Measurements from ENCODE around the gene VAMP7.
"Not testable (repeated sequence)": the region's sequence is repeated elsewhere in the genome, so short reads cannot be mapped to it uniquely, and the experiment has no call there.

The VAMP7 gene, protein sequence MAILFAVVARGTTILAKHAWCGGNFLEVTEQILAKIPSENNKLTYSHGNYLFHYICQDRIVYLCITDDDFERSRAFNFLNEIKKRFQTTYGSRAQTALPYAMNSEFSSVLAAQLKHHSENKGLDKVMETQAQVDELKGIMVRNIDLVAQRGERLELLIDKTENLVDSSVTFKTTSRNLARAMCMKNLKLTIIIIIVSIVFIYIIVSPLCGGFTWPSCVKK

DNA sequence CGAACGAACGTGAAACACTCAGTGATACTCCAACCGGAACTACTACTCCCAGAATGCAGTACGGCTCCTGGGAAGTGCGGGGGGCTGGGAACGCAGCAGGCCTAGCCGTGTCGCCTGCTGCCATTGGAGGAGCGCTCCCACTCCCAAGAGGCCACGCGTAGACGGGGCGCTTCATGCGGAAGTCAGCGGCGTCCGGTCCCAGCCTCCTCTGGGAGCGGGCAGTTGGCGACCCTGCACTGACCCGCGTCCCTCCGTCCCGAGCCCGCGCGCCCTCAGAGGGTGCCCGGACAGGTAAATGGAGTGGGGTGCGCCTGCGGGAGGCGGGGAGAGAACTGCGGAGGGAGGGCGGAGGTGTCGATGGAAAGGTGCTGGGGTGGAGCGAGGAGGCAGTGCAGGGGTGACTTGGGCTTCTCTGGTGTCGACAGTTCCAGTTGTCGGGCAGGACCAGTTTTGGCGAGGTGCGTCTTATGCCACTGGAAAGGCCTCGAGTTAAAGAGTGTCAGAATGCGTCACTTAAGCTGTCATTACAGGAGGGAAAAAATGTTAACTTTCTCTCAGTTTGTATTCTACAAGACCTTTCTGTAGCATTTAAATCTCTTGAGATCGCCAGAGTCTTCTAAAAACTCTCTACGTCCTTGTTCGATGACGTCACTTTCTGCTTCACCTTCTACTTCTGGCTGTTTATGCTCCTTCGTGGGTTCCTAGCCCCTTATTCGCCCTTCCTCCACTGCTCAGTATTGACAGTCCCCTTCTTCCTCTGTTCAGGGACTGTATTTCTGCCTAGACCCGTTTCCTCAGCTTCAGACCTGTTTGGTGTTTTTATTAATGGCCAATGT lies at the start of gene VAMP7:
Gene VAMP7, plus strand, starts transcription at position 188 of the 836 bp plus-strand sequence. CDS start 8,122 bp downstream, outside the sequence.
- H3K4me3 ChIP-seq (ENCODE audit: low read depth, low read length), result peak within 1 kb of the TSS; percentile 62
- peak; percentile 94 for DNase-seq
- H3K27me3 ChIP-seq (ENCODE audit: insufficient read depth, low read depth, severe bottlenecking), result peaks cover 20% of the 10 kb centered on the region
- peak within 1 kb of the TSS; percentile 66 for H3K27ac ChIP-seq
- H3K36me3 ChIP-seq, result no peaks in the 10 kb centered on the region; the same call in 1 of the 2 replicates
- no peaks in the 10 kb centered on the region for H3K9me3 ChIP-seq (ENCODE audit: severe bottlenecking)
- TF ChIP-seq, protein P1, sequence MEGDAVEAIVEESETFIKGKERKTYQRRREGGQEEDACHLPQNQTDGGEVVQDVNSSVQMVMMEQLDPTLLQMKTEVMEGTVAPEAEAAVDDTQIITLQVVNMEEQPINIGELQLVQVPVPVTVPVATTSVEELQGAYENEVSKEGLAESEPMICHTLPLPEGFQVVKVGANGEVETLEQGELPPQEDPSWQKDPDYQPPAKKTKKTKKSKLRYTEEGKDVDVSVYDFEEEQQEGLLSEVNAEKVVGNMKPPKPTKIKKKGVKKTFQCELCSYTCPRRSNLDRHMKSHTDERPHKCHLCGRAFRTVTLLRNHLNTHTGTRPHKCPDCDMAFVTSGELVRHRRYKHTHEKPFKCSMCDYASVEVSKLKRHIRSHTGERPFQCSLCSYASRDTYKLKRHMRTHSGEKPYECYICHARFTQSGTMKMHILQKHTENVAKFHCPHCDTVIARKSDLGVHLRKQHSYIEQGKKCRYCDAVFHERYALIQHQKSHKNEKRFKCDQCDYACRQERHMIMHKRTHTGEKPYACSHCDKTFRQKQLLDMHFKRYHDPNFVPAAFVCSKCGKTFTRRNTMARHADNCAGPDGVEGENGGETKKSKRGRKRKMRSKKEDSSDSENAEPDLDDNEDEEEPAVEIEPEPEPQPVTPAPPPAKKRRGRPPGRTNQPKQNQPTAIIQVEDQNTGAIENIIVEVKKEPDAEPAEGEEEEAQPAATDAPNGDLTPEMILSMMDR (IDR thresholded peaks at IDR 0.05; ENCODE audit: low read depth, low read length), result no peak

DNA sequence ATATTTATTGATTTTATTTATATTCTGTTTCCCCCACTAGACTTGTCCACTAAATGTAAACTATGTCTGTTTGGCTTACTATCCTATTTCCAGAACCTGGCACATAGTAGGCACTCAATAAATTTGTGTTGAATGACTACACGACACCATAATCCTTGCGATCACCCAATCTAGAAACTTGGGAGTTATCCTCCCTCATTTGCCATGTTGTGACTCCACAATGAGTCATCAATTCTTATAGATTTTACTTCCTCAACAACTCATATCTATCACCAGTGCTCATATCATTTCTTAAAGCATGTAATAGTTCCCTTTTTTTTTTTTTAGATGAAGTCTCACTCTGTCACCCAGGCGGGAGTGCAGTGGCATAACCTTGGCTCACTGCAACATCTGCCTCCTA lies 39.9 kb upstream of the VAMP7 start:
- TF ChIP-seq, protein P1 (IDR thresholded peaks at IDR 0.05; ENCODE audit: low read depth, low read length), result no peak
- Histone ChIP-seq H3K36me3 (no peaks in the 10 kb centered on the region), H3K27me3 (ENCODE audit: insufficient read depth, low read depth, severe bottlenecking) (peaks cover 20% of the 10 kb centered on the region), H3K9me3 (ENCODE audit: severe bottlenecking) (peaks cover 9% of the 10 kb centered on the region), H3K4me3 (ENCODE audit: low read depth, low read length) (no peak overlapping the region), H3K27ac (no peak overlapping the region)
- DNase-seq, result no peak

DNA sequence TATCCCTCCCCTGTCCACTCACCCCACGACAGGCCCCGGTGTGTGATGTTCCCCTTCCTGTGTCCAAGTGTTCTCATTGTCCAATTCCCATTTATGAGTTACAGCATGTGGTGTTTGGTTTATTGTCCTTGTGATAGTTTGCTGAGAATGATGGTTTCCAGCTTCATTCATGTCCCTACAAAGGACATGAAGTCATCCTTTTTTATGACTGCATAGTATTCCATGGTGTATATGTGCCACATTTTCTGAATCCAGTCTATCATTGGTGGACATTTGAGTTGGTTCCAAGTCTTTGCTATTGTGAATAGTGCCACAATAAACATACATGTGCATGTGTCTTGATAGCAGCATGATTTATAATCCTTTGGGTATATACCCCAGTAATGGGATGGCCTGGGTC lies 29.4 kb upstream of the VAMP7 start:
- H3K9me3 ChIP-seq (ENCODE audit: severe bottlenecking); H3K27me3 ChIP-seq (ENCODE audit: insufficient read depth, low read depth, severe bottlenecking); H3K36me3 ChIP-seq; DNase-seq; H3K27ac ChIP-seq; H3K4me3 ChIP-seq (ENCODE audit: low read depth, low read length): not testable (repeated sequence)

DNA sequence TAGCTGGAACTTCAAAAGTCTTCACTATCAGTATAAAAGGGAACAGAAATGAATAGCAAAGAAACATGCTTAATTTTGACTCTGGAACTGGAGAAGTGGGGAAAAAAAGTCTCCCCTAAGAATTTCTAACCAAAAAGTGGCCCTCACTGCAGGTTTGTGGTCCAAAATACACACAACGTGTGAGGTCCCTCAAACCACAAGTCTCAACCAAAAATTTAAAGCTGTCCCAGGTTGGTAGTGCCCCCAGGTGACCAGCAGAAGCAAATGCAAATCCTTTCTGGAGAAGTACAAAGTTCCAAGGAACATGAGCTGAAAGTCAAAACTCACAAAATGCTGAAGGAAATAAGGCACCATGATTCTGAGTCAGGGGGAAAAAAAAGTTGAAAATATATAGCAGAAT lies 23.6 kb upstream of the VAMP7 start:
- H3K9me3 ChIP-seq (ENCODE audit: severe bottlenecking), result no peaks in the 10 kb centered on the region
- TF ChIP-seq, protein P1 (IDR thresholded peaks at IDR 0.05; ENCODE audit: low read depth, low read length), result peak; percentile 66
- no peaks in the 10 kb centered on the region for H3K36me3 ChIP-seq
- no peaks in the 10 kb centered on the region for H3K27me3 ChIP-seq (ENCODE audit: insufficient read depth, low read depth, severe bottlenecking)
- H3K27ac ChIP-seq, result no peak overlapping the region
- H3K4me3 ChIP-seq (ENCODE audit: low read depth, low read length), result no peak overlapping the region
- peak; percentile 24 for DNase-seq

DNA sequence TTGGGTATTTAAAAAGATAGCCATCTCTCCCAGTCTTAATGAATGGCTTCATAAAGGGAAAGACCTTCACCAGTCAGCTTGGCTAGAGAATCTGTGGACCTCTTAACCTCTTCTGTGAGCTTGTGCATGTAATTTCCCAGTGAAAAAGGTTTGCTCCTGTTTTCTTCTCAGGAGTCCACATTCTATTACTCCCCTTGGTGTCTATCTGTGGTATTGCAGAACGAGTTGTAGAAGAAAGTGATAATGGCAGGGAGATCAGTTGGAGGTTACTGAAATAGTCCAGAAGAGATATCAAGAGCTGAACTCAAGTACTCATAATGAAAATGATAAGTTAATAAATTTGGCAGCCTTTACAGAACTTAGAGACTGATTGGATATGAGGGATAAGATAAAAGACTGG lies 16.5 kb upstream of the VAMP7 start:
- DNase-seq, result no peak
- TF ChIP-seq, protein P1 (IDR thresholded peaks at IDR 0.05; ENCODE audit: low read depth, low read length), result peak; percentile 33
- Histone ChIP-seq H3K4me3 (ENCODE audit: low read depth, low read length) (no peak overlapping the region), H3K27me3 (ENCODE audit: insufficient read depth, low read depth, severe bottlenecking) (peaks cover 7% of the 10 kb centered on the region), H3K9me3 (ENCODE audit: severe bottlenecking) (peaks cover 16% of the 10 kb centered on the region), H3K27ac (no peak overlapping the region), H3K36me3 (no peaks in the 10 kb centered on the region)

DNA sequence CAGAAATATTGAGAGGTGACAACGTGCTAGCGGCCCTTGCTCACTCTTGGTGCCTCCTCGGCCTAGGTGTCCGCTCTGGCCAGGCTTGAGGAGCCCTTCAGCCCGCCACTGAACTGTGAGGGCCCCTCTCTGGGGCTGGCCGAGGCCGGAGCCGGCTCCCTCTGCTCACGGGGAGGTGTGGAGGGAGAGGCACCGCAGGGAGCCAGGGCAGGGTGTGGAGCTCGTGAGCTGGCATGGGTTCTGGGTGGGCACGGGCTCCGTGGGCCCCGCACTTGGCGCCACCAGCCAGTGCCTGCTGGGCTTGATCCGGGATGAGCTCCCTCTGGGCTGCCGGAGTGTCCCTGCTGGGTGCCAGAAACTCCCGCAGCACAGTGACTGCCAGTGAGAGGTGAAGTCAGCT lies 16.0 kb upstream of the VAMP7 start:
- Histone ChIP-seq H3K9me3 (ENCODE audit: severe bottlenecking) (peaks cover 16% of the 10 kb centered on the region), H3K4me3 (ENCODE audit: low read depth, low read length) (no peak overlapping the region), H3K36me3 (no peaks in the 10 kb centered on the region), H3K27me3 (ENCODE audit: insufficient read depth, low read depth, severe bottlenecking) (peaks cover 7% of the 10 kb centered on the region), H3K27ac (no peak overlapping the region)
- no peak for DNase-seq
- TF ChIP-seq, protein P1 (IDR thresholded peaks at IDR 0.05; ENCODE audit: low read depth, low read length), result no peak

Measured in WERI-Rb-1 (cell line).